ENCODE data around the gene PTOV1. TPM values are rescaled to one million over a fixed set of nuclear protein-coding genes. Genes with fewer than 3 reads are reported as not detected.

PTOV1 gene
- polyA plus RNA-seq, 1 experiment: 37.6 TPM

GRCh38 chr19:49845414-49845813, 5.5 kb upstream of the PTOV1 start:
- H3K27ac ChIP-seq (ENCODE audit: low read depth, low read length): no peak overlapping the region
- H3K4me3 ChIP-seq (ENCODE audit: low read depth, low read length): no peak overlapping the region
- no peak for DNase-seq (ENCODE audit: low read depth, low spot score)
- no peak for TF ChIP-seq CTCF (IDR thresholded peaks at IDR 0.05; ENCODE audit: low read depth, low read length)
- no peaks in the 10 kb centered on the region for H3K27me3 ChIP-seq (ENCODE audit: control insufficient read depth, insufficient read depth, low read length)
- POLR2A ChIA-PET: no interaction called here
- CTCF ChIA-PET: no interaction called here
- peaks cover 6% of the 10 kb centered on the region; the same call in 1 of the 2 replicates for H3K9me3 ChIP-seq (ENCODE audit: control insufficient read depth, insufficient read depth, low read length)

- no peak for TF ChIP-seq CTCF (IDR thresholded peaks at IDR 0.05; ENCODE audit: low read depth, low read length)
- no peak overlapping the region for H3K27ac ChIP-seq (ENCODE audit: low read depth, low read length)
- DNase-seq (ENCODE audit: low read depth, low spot score): no peak
- no peak overlapping the region for H3K4me3 ChIP-seq (ENCODE audit: low read depth, low read length)
- H3K9me3 ChIP-seq (ENCODE audit: control insufficient read depth, insufficient read depth, low read length): peaks cover 6% of the 10 kb centered on the region
- POLR2A ChIA-PET: interaction anchor here (0.6 kb wide), 1 partner anchor 713 kb away, joined by 8 read pairs; no protein-coding TSS in a partner anchor
- CTCF ChIA-PET: no interaction called here
- no peaks in the 10 kb centered on the region for H3K27me3 ChIP-seq (ENCODE audit: control insufficient read depth, insufficient read depth, low read length)
Measured at GRCh38 chr19:49846408-49846807, 4.6 kb upstream of the PTOV1 start.

- POLR2A ChIA-PET: interaction anchor here (0.7 to 0.8 kb wide), 2 partner anchors 80 to 374 kb away, joined by 3 to 4 read pairs; no protein-coding TSS in a partner anchor
- DNase-seq (ENCODE audit: low read depth, low spot score): peak; percentile 49
- Histone ChIP-seq H3K27ac (ENCODE audit: low read depth, low read length) (peak overlapping the region; percentile 31), H3K4me3 (ENCODE audit: low read depth, low read length) (no peak overlapping the region), H3K27me3 (ENCODE audit: control insufficient read depth, insufficient read depth, low read length) (no peaks in the 10 kb centered on the region), H3K9me3 (ENCODE audit: control insufficient read depth, insufficient read depth, low read length) (peaks cover 6% of the 10 kb centered on the region)
- TF ChIP-seq CTCF (IDR thresholded peaks at IDR 0.05; ENCODE audit: low read depth, low read length): no peak
- CTCF ChIA-PET: no interaction called here
Measured at GRCh38 chr19:49847731-49848696, 2.9 kb upstream of the PTOV1 start.

- CTCF ChIA-PET: no interaction called here
- Histone ChIP-seq H3K9me3 (ENCODE audit: control insufficient read depth, insufficient read depth, low read length) (peaks cover 6% of the 10 kb centered on the region), H3K27ac (ENCODE audit: low read depth, low read length) (no peak overlapping the region), H3K27me3 (ENCODE audit: control insufficient read depth, insufficient read depth, low read length) (no peaks in the 10 kb centered on the region), H3K4me3 (ENCODE audit: low read depth, low read length) (no peak overlapping the region)
- DNase-seq (ENCODE audit: low read depth, low spot score): no peak
- TF ChIP-seq CTCF (IDR thresholded peaks at IDR 0.05; ENCODE audit: low read depth, low read length): no peak
- POLR2A ChIA-PET: no interaction called here
Measured at GRCh38 chr19:49848938-49849337, 2.0 kb upstream of the PTOV1 start.

Data from AG04450 (cell line).